Measurements from ENCODE around the gene CDCA5. TPM values are rescaled to one million over a fixed set of nuclear protein-coding genes. Genes with fewer than 3 reads are reported as not detected.

The CDCA5 gene
- total and polyA plus RNA-seq, 12 donors = 0.35 to 10.0 (median 1.4) TPM

- H3K36me3 ChIP-seq (replicated peaks in 1 of 2) = peaks cover 0 to 88% of the 10 kb centered on the region in 2 donors
- intact Hi-C loops (cut with DNase I) = no loop called here
- no peak for TF ChIP-seq CTCF (IDR thresholded peaks at IDR 0.05)
- TF ChIP-seq POLR2A (IDR thresholded peaks at IDR 0.05) = no peak
- 58 to 66% (median 64%) methylated on average over 5 to 15 of the region's 15 CpGs for WGBS, 4 donors
- peaks cover 10 to 28% of the 10 kb centered on the region in 2 donors for H3K4me1 ChIP-seq (replicated peaks in 1 of 2)
- no peaks in the 10 kb centered on the region for H3K27me3 ChIP-seq
- no peak overlapping the region for H3K4me3 ChIP-seq
- peak; percentile 21 to 57 (median 35) for DNase-seq
- H3K9me3 ChIP-seq (replicated peaks in 1 of 3) = no peaks in the 10 kb centered on the region
- peak overlapping the region in 1 of 5 donors; percentile 16 for H3K27ac ChIP-seq
Observed at GRCh38 chr11:65128182-65129145, 44.6 kb upstream of the CDCA5 start.

- H3K27ac ChIP-seq = no peak overlapping the region
- no peak for TF ChIP-seq POLR2A (IDR thresholded peaks at IDR 0.05)
- TF ChIP-seq CTCF (IDR thresholded peaks at IDR 0.05) = no peak
- peaks cover 0 to 84% of the 10 kb centered on the region in 2 donors for H3K36me3 ChIP-seq (replicated peaks in 1 of 2)
- 73 to 80% (median 77%) methylated on average over 10 to 12 of the region's 12 CpGs for WGBS, 4 donors
- H3K9me3 ChIP-seq (replicated peaks in 1 of 3) = no peaks in the 10 kb centered on the region
- H3K27me3 ChIP-seq = no peaks in the 10 kb centered on the region
- no peak overlapping the region for H3K4me3 ChIP-seq
- DNase-seq = peak in 3 of 7 donors; percentile 7 to 53 (median 12)
- intact Hi-C loops (cut with DNase I) = no loop called here
- H3K4me1 ChIP-seq (replicated peaks in 1 of 2) = peaks cover 10 to 28% of the 10 kb centered on the region in 2 donors
Observed at GRCh38 chr11:65127473-65128181, 43.8 kb upstream of the CDCA5 start.

- no peaks in the 10 kb centered on the region for H3K9me3 ChIP-seq (replicated peaks in 1 of 3)
- H3K27ac ChIP-seq = no peak overlapping the region
- intact Hi-C loops (cut with DNase I) = no loop called here
- peaks cover 0 to 75% of the 10 kb centered on the region in 2 donors for H3K36me3 ChIP-seq (replicated peaks in 1 of 2)
- WGBS, 4 donors = 76 to 87% (median 80%) methylated on average over 6 of the region's 6 CpGs
- TF ChIP-seq POLR2A (IDR thresholded peaks at IDR 0.05) = no peak
- TF ChIP-seq CTCF (IDR thresholded peaks at IDR 0.05) = no peak
- DNase-seq = peak in 4 of 7 donors; percentile 6 to 50 (median 17)
- H3K27me3 ChIP-seq = no peaks in the 10 kb centered on the region
- peaks cover 10 to 21% of the 10 kb centered on the region in 2 donors for H3K4me1 ChIP-seq (replicated peaks in 1 of 2)
- no peak overlapping the region for H3K4me3 ChIP-seq
Observed at GRCh38 chr11:65126624-65127274, 42.9 kb upstream of the CDCA5 start.
